GM18858 (cell line): Measurements from ENCODE around the gene CACNA1C.

Experiments
- ATAC-seq: cut with Tn5 transposase; IDR thresholded peaks from one replicate; pipeline ENCODE4 v1.9.1; 2021; ENCODE audit not compliant: unreplicated experiment

The CACNA1C gene

DNA sequence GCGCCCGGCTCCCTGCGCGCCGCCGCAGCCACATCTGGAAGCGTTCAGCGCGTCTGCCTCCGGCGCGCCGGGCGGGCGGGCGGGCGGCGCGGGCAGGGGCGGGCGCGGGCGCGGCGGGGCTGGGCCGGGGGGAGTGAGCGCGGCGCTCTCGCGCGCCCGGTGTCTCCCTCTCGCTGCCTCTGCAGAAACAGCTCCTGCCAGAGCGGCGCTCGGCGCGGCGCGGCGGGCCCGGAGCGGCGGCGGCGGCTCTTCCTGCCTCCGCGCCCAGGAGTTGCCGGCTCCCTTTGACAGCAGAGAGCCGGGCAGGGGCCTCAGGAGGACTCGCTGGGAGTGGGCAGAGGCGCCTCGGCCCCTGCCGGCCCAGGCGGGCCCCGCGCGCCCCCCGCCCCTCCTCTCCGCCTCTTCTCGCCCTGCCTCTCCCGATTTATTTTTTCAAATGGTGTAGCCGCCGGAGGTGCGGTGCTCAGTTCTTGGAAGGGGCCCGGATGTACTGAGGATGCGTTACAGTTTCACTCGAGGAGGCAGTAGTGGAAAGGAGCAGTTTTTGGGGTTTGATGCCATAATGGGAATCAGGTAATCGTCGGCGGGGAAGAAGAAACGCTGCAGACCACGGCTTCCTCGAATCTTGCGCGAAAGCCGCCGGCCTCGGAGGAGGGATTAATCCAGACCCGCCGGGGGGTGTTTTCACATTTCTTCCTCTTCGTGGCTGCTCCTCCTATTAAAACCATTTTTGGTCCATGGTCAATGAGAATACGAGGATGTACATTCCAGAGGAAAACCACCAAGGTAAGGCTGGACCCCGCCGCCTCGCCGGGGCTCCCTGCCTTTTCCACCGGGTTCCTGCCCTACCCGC lies at the start of gene CACNA1C:
CACNA1C (plus strand) TSS at position 162 of the 853 bp plus-strand sequence; CDS start at position 738, 576 bp downstream.
- no peak for ATAC-seq

DNA sequence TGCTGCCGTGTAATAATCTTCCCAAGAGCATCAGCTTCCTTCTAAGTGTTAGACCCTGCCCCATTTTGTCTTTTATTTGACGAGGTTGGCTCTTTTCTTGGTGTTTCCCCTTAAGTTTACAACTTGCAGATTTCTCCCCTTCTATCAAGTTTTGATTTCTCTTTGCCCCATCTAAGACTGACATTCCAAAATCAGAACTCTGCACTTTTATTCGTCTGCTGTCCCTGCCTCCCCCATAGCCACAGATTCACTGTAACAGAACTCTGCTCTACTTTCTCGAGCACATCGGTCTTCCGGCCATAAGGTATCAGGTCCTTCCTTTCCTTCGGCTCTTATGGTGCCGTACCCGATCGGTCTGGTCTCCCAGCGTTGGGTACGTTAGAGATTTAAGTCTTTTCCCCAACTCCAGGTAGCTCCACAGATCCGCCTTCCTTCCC lies 49.1 kb upstream of the CACNA1C start:
- ATAC-seq, result no peak

DNA sequence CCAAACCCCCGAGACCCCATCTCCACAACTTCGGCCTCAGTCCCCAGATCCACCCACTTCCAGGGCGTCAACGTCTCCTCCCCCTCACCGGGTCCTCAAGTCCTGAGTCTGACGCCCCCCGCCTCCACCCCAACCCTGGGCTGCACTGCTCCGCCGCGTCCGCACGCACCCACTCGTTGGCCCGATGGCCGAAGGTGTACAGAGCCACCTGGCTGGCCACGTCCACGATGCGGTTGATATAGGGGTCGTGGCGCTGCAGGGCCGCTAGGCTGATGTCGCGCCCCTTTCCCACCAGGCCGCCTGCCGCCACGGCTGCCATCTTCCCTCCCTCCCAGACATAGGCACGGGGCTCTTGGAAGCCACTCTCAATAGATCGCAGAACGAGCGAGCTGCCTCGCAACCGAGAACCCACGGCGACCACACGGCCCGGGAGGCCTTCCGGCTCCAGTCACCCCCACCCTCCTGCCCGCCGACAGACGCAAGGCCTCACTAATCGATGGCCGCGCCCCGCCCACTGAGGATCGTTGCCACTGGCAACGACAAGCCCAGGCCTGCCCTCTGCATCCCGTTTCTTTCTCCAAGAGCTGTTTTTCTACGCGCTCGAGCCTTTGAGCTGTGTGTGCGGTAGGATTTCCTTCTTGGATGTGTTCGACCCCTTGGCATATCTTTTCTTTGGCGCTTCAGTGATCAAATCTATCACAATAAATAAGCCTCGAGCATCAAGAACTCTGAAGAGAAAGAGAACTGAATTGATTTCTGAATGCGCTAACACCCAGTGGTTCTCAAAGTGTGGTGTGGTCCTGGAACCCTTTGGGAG lies 48.5 kb upstream of the CACNA1C start, which contains the start of gene DCP1B:
DCP1B (minus strand) TSS at position 345 of the 817 bp plus-strand sequence; CDS start at position 319, 26 bp downstream.
- peak; percentile 91 for ATAC-seq

DNA sequence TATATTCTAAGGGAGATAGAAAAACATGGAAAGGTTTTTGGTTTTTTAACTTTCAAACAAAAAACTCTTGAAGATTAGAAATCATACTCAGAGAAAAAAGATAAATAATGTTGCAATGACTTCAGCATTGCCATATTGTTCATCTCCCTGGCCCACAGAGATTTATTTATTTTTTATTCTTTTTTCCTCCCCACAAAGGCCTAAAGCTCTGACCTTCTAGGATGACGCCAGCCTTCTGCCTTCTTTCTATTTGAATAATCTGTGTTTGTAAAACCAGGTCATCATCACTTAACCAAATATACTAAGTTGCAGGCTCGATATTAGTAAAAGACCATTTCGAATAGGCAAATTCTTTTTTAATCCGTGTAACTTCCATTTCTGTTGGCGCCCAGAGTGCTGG lies 44.1 kb upstream of the CACNA1C start:
- ATAC-seq, result no peak

DNA sequence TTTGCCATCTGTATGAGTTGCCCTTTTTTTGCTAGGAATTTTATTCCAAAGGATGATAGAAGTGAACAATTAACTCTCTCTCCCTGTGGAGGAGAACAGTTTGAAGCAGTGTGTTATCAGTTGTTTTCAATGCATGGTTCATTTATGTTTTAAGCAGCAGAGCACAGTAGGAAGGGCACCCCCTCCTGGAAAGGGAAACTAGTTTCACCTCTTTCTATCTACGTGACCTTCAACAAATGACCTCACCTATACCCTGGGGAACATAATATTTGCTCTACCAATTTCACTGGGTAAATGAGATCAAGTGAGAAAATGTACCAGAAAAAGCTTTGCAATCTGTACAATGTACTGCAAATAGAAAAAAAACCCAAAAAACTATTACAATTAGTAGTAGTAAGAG lies 43.2 kb upstream of the CACNA1C start:
- no peak for ATAC-seq

DNA sequence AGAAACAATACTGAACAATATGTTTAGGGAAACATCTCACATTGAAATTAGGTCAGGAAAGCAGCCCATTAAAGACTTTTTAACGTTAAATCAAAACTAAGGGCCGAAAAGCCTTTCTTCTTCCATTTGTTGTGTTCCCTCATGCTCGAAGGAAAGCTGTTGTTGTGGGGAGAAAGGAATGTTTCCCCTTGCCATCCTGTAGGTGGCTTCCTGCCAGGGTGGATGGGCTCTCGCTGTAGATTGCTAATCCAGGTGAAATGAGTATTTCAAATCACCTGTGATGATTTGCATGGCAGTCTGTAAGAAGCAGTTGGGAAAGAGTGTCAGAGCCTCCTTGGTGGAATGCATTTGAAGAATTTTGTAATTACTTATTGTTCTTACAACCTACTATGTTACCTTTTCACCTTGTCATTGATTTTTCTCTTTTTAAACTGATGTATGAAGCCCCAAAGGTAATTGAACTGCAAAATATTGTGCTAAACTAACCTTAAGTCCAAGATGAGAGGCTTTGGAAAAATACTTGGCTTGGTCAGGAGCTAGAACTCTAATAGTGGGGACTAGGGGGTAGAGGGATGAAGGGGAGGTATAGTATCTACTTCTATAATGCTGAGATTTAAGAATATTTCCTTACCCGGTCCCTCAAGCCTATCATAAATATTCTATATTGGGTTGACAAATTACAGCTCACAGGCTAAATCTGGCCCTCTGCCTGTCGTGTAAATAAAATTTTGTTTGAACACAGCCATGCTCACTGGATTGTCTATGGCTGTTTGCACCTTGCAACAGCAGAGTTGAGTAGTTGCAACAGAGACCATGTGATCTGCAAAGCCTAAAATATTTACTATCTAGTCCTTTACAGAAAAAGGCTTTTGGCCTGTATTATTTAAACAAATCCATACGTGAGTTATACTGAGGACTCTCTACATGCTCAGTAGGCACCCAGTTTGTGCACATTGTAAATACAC lies 40.9 kb upstream of the CACNA1C start:
- no peak for ATAC-seq

DNA sequence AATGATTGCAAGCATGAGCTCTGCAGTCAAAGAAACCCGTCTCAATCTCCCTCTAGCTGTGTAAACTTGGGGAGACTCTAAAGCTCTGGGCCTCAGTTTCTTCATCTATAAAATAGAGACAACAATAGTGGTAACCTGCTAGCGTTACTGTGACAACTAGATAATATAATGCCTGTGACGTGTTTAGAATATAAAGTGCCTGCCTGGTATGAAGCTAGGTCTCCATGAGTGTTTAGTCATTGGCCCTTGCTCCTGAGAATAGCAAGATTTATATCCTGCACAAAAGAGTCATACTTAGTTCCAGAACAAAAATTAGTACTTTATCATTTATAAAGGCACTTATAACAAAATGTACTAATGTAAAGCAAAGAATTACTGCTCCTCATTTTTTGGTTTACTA lies 39.7 kb upstream of the CACNA1C start:
- ATAC-seq, result no peak

DNA sequence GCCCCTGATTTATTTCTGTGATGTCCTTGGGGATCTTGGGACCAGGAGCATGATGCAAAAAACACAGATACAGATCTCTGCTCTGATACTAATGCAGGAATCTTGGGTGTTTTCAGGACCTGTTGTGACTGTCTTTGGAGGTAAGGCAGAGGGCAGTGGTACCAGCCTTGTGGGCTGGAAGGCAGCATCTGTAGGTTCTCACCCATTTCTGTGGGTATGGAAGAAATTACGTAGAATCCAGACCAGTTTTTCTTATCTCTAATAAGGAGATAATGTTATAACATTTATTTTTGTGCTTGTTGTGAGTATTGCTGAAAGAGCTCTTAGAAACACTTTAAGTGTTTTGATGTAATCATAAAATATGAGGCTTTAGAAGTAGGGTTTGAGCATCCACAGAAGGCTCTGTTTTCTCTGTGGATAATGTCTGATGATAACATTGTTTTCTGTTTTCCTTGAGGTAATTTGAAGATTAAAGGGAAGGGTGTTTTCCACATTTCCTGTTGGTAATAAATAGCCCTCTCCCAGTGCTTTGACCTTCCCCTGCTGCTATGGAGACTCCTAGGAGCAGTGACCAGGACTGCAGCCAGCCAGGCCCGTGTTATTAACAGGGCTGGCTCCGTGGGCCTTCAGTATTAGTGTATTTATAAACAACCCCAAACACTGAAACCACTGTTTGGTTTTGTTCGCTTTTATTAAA lies 39.1 kb upstream of the CACNA1C start:
- ATAC-seq, result no peak

DNA sequence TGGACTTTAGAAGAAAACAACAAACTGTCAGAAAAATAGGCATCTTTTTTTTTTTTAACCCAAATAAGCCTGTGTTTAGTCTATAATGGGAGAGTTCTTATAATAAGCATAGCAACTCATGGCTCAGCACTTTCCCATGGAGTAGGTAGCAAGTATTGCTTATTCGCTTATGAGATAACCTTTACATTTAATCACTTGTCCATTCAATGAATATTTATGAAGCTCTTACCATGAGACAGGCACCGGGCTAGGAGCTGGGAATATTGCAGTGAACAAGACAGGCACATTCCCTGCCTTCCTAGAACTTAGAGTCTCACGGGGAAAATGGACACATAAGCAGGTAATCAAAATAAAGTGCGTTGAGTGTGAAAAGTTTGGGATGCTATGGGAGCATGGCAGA lies 38.6 kb upstream of the CACNA1C start:
- ATAC-seq, result no peak

DNA sequence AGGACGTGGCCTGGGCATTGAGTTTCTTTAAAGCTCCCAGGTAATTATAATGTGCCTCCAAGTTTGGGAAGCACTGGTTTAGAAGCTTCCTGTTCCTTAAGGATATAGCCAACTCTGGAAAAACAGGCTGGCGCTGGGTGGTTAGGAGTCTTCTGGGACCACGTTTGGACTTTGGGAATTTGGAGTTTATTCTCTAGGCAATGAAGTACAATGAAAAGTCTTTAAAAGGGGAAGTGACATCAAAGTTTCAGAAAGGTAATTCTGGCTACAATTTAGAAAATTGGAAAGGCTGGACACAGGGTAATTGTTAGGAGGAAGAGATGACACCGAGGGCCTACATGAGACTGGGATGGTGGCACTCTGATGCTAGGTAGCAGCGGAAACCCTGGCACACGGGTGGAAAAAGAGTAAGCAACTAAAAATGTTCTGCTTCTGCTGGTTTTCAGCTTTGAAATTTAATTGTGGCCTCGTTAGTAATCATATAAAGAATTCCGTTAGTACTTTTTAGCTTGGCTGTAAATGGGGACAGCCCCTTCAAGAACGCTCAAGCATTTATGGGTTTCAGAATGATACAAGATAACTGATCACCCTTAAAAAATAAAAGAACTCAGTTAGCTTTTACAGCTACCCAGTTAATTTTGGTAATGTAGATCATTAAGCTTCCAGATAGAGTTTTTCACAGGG lies 35.8 kb upstream of the CACNA1C start:
- ATAC-seq, result no peak

DNA sequence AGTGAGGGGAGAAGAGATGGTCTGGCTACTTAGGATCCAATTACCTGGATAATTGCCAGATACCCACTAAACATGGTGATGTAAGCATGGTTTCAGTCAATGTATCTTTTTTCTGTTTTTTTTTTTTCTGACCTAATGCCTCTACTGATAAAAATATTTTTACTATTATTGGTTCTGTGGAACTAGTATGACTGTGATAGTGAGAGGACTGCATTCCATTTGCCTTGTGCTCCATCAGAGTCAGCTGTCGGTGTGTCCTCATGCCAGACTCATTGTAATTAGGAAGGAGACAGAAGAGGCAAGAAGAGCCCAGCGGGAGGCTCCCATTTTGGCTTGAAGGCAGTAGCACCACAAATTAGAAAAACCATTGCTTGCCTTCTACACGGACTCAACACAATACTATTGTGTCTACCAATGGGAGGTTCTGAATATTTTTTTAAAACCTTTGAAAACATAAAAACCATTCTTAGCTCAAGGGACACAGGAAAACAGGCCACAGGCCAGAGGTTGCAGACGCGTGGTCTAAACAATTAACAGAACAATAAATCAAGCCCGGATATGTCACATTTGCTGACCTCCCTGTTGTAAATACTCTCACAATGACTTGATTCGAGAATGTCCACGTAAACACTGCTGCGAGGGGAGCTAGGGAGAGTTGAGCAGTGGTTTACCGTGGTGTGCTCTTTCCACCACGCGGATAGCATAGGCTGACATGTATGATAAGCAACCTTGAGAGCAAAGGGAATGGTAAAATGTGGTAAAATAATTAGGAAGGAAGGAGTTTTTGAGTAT lies 35.0 kb upstream of the CACNA1C start:
- no peak for ATAC-seq

DNA sequence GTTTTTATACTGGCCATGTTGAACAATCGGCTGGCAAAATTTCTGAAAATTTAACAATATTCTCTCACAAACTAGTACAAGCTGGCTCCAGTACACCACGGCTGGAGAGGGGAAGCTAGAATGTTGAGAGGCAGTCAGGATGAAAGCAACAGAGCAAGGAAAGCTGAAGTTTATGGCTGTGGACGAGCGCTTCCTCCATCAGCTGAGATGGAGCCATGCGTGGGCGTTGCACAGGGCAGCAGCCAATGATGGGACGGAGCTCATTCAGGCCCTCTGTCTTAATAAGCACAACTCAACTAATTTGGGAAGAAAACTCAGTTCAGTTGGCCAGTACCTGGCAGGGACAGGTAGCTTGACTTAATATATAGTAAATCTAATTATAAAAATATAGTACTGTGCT lies 34.4 kb upstream of the CACNA1C start:
- no peak for ATAC-seq

DNA sequence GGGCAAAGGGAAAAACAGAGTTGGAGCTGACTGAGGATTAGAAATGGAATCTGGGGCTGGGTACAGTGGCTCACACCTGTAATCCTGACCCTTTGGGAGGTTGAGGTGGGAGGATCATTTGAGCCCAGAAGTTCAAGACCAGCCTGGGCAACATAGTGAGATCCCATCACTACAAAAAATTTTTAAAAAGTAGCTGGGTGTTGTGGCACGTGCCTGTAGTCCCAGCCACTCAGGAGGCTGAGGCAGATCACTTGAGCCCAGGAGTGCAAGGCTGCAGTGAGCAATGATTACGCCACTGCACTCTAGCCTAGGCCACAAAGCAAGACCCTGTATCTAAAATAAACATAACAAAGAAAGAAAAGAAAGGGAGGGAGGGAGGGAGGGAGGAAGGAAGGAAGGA lies 33.7 kb upstream of the CACNA1C start:
- no peak for ATAC-seq

DNA sequence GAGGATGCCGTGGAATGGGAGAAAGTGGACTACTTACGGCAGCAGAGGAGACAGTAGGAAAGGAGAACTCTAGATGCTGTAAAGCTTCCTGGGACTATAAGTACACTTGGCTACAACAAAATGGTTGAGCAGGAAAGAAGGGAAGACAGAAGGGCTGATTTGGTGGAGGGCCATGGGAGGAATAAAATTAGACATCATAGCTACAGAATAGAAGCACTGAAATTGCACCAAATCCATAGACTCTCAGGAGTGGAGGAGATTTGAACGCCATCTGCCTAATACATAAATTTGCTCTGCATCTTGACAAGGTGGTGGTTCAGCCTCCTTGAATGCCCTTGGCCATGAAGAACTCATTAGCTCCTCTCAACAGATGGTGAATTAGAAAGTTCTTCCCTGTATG lies 32.3 kb upstream of the CACNA1C start:
- ATAC-seq, result no peak

DNA sequence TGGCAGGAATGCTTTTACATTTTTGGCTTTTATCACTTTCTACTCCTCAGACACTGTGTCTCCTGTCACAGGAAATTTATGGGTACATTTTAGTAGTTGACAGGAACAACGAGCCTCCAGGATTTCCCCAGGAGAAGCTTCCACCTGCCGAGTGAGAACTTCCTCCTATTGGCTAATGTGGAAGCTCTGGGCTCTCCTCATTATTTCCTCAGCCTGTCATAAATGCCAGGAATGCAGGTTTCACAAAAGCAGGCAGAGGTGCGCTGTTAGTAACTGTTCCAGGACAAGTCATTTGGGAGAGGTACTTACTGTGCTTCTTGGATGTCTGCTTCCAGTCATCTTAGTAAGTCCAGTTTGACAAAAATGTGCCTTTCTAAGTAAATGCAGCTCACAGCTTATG lies 29.4 kb upstream of the CACNA1C start:
- no peak for ATAC-seq

DNA sequence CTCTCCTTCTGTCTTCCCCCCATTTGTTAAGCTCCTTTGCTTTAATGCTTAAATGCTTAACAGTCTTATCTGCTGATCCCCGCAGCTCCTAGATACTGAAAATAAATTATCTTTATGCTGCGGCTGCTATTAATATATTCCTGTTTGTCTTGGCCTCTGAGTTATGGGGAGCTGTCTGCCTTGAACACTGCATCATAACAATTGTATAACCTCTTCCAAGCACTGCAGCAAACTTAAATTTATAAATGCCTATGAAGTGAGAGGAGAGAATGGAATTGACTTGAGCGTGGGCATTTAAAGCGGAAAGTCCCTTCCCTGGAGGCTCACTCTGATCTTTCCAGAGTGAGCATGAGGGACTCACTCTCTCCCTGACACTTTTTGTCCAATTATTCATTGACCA lies 25.4 kb upstream of the CACNA1C start:
- no peak for ATAC-seq

DNA sequence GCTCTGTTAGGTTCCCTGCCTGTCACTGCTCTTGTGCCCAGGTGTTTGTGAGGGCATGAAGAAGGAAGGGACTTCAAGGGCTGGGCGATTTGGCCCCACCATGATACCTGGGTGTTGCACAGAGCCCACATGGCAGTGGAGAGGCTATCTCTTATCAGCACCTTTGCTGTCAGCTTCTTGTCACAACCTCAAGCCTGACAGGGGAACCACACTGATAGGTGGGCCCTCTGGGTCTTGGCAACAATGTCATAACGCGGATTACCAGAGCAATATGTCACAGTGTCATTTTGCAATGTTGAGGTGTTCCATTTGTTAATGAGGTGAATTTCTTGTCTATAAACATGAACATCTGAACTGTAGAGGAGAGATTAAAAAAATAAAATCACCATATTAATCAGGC lies 22.9 kb upstream of the CACNA1C start:
- no peak for ATAC-seq

DNA sequence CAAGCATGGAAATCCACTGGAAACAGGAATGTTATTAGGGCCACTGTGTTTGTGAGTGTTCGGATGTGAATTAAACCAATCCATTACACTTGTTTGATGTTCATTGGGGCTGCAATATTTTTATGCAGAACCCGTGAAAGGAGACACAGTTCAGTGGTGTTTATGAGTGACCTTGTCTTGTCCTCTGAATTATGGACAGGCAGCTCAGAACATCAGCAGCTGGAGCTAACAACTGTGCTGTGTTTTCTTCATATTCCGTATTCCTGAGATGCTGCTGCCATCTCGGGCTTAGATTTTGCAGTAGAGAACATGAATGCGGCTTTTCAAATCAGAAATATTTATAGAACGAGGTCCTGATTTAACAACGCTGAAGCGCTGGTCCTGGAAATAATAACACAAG lies 20.3 kb upstream of the CACNA1C start:
- no peak for ATAC-seq
